HepG2 (cell line): Measurements from ENCODE around the gene NFE2L2. TPM values are rescaled to one million over a fixed set of nuclear protein-coding genes. Genes with fewer than 3 reads are reported as not detected.

ENCODE experiments used
- ATF5 ChIP-seq: sonication (generic); formaldehyde crosslinking; IDR thresholded peaks from 2 replicates; pipeline ENCODE4 v1.4.0; 2020; ENCODE audit warnings: mild to moderate bottlenecking, low read depth, missing genetic modification reagents
- ATM ChIP-seq: fragments of 450-650 bp; IDR thresholded peaks from 2 replicates; pipeline ENCODE4 v1.7.1; 2017; ENCODE audit warnings: mild to moderate bottlenecking, borderline replicate concordance
- CBX5 ChIP-seq: sonication (generic); formaldehyde crosslinking; IDR thresholded peaks from 2 replicates; pipeline ENCODE4 v1.4.0; 2020; ENCODE audit warnings: missing genetic modification reagents, borderline replicate concordance
- CREB1 ChIP-seq, 2 experiments: fragments of 450-650 bp in 1 of 2; IDR thresholded peaks; 2 replicates each; pipeline ENCODE4 v1.6.1; 2016 to 2017; ENCODE audit warnings: control low read depth in 1 of 2, mild to moderate bottlenecking in 1 of 2, missing compliant biosample characterization in 1 of 2, missing genetic modification characterization in 1 of 2
- HNRNPUL1 ChIP-seq: fragments of 200-400 bp; formaldehyde crosslinking; IDR thresholded peaks from 2 replicates; pipeline ENCODE4 v1.6.1; 2017; ENCODE audit warnings: low read depth, mild to moderate bottlenecking, low read length, moderate library complexity
- MAFG ChIP-seq: sonication (generic); formaldehyde crosslinking; IDR thresholded peaks from 2 replicates; pipeline ENCODE4 v1.5.1; 2020; ENCODE audit warnings: mild to moderate bottlenecking, missing genetic modification reagents
- ZNF121 ChIP-seq: sonication (generic); formaldehyde crosslinking; IDR thresholded peaks from 2 replicates; pipeline ENCODE4 v1.5.0; 2020; ENCODE audit warnings: mild to moderate bottlenecking, missing genetic modification reagents
- polyA plus RNA-seq, 8 experiments: library from polyadenylated mRNA; depleted of rRNA in 3 of 8; stranded (reverse) in 7 of 8; unstranded in 1 of 8; fragments of >200 nt; fragmentation: Illumina TruSeq in 4 of 8; extraction: Trizol in 4 of 8; gene quantifications; 2 replicates each; pipeline versions ENCODE4 v1.2.1 to v1.2.3, GENCODE V29; 2011 to 2016; ENCODE audit warnings: low read depth in 4 of 8, missing spikeins in 1 of 8, mixed read lengths in 1 of 8; ENCODE audit not compliant: insufficient read depth in 1 of 8
- total RNA-seq, 5 experiments: library from RNA; depleted of rRNA; stranded (reverse); fragments of >200 nt; fragmentation: Illumina TruSeq; extraction: Trizol; gene quantifications; 2 replicates each; pipeline ENCODE4 v1.2.3, GENCODE V29; 2016; ENCODE audit warnings: low read depth in 1 of 5
- TF ChIP-seq, protein P1 (sequence below): IDR thresholded peaks from 2 replicates; pipeline ENCODE4 v1.6.1; 2016; ENCODE audit warnings: mild to moderate bottlenecking, missing biosample characterization, missing genetic modification reagents
- TF ChIP-seq, protein P2 (sequence below): sonication (generic); formaldehyde crosslinking; IDR thresholded peaks from 2 replicates; pipeline ENCODE4 v1.5.0; 2020; ENCODE audit warnings: missing genetic modification reagents
- TF ChIP-seq, protein P3 (sequence below): sonication (generic); formaldehyde crosslinking; IDR thresholded peaks from 2 replicates; pipeline ENCODE4 v1.8.0; 2022; ENCODE audit warnings: mild to moderate bottlenecking, missing genetic modification reagents, moderate library complexity
- TF ChIP-seq, protein P4 (sequence below): sonication (generic); formaldehyde crosslinking; IDR thresholded peaks from 2 replicates; pipeline ENCODE4 v1.4.0; 2020; ENCODE audit warnings: low read depth, mild to moderate bottlenecking, missing genetic modification reagents

Gene NFE2L2
- total and polyA plus RNA-seq, 2 of the 13 experiments (the other 11 are each of a cell fraction or from before 2014, with no cell fraction given): 84.6 to 215 TPM

GRCh38 chr2:177207101-177207500 lies 57.4 kb downstream of the NFE2L2 start (continued):
- TF ChIP-seq CREB1 (IDR thresholded peaks at IDR 0.05) (no peak), CREB1 (CRISPR knock-in tag; IDR thresholded peaks at IDR 0.05) (no peak), CBX5 (CRISPR knock-in tag) (no peak), ATF5 (CRISPR knock-in tag) (no peak), ATM (no peak), HNRNPUL1 (no peak), MAFG (CRISPR knock-in tag) (no peak), ZNF121 (no peak)
- TF ChIP-seq, protein P1, sequence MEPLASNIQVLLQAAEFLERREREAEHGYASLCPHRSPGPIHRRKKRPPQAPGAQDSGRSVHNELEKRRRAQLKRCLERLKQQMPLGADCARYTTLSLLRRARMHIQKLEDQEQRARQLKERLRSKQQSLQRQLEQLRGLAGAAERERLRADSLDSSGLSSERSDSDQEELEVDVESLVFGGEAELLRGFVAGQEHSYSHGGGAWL (CRISPR knock-in tag): no peak
- TF ChIP-seq, protein P2, sequence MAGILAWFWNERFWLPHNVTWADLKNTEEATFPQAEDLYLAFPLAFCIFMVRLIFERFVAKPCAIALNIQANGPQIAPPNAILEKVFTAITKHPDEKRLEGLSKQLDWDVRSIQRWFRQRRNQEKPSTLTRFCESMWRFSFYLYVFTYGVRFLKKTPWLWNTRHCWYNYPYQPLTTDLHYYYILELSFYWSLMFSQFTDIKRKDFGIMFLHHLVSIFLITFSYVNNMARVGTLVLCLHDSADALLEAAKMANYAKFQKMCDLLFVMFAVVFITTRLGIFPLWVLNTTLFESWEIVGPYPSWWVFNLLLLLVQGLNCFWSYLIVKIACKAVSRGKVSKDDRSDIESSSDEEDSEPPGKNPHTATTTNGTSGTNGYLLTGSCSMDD: no peak
- TF ChIP-seq, protein P3, sequence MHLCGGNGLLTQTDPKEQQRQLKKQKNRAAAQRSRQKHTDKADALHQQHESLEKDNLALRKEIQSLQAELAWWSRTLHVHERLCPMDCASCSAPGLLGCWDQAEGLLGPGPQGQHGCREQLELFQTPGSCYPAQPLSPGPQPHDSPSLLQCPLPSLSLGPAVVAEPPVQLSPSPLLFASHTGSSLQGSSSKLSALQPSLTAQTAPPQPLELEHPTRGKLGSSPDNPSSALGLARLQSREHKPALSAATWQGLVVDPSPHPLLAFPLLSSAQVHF (CRISPR knock-in tag): no peak
- TF ChIP-seq, protein P4, sequence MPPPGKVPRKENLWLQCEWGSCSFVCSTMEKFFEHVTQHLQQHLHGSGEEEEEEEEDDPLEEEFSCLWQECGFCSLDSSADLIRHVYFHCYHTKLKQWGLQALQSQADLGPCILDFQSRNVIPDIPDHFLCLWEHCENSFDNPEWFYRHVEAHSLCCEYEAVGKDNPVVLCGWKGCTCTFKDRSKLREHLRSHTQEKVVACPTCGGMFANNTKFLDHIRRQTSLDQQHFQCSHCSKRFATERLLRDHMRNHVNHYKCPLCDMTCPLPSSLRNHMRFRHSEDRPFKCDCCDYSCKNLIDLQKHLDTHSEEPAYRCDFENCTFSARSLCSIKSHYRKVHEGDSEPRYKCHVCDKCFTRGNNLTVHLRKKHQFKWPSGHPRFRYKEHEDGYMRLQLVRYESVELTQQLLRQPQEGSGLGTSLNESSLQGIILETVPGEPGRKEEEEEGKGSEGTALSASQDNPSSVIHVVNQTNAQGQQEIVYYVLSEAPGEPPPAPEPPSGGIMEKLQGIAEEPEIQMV: no peak
